ENCODE data around the gene CSNK1G3. TPM values are rescaled to one million over a fixed set of nuclear protein-coding genes. Genes with fewer than 3 reads are reported as not detected.
"Not testable (repeated sequence)": the region's sequence is repeated elsewhere in the genome, so short reads cannot be mapped to it uniquely, and the experiment has no call there.

Gene CSNK1G3
- total RNA-seq, 1 donor from 2014 or later, result 82.7 TPM

DNA sequence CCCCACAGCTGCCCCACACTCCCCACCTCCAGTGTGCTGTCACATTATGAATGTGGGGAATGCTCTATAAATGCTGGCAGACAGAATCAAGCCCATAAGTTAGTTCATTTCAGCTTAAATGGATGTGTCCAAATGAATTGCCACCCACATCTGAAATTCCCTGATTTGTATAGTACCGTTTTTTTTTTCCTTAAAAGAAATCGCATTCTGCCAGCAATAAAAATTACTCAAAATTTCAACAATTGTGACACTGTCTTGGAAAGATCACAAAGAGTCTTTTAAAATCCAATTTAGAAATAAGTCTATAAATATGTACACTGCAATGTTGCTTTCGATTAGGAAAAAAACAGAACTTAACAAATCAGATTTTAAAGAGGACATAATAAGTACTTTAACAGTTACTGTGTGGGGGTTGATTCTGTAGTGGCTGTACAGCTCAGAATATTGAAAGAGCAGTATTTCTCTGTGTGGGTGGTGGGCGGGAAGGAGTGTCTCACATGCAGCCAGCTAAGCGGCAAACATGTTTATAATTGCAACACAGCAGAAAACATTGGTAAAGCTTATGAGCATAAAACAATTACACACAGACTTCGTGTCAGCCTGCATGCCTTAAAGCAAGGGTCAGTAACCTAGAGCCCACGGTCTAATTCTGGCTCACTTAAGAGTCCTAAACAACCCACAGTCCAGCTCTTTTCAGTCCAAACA, 24.9 kb upstream of the CSNK1G3 start:
- intact Hi-C loops (cut with micrococcal nuclease), result no loop called here
- Mint-ChIP-seq H3K9me3 (no peaks in the 10 kb centered on the region), H3K27me3 (peaks cover 20% of the 10 kb centered on the region), H3K4me3 (no peak overlapping the region), H3K36me3 (ENCODE audit: low read depth) (no peaks in the 10 kb centered on the region), H3K27ac (no peak overlapping the region), H3K4me1 (no peaks in the 10 kb centered on the region)
- ChIA-PET CTCF (no interaction called here), POLR2A (no interaction called here)
- DNase-seq, result no peak
- TF ChIP-seq, protein P1, sequence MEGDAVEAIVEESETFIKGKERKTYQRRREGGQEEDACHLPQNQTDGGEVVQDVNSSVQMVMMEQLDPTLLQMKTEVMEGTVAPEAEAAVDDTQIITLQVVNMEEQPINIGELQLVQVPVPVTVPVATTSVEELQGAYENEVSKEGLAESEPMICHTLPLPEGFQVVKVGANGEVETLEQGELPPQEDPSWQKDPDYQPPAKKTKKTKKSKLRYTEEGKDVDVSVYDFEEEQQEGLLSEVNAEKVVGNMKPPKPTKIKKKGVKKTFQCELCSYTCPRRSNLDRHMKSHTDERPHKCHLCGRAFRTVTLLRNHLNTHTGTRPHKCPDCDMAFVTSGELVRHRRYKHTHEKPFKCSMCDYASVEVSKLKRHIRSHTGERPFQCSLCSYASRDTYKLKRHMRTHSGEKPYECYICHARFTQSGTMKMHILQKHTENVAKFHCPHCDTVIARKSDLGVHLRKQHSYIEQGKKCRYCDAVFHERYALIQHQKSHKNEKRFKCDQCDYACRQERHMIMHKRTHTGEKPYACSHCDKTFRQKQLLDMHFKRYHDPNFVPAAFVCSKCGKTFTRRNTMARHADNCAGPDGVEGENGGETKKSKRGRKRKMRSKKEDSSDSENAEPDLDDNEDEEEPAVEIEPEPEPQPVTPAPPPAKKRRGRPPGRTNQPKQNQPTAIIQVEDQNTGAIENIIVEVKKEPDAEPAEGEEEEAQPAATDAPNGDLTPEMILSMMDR (IDR thresholded peaks at IDR 0.05), result no peak
- ATAC-seq (ENCODE audit: low read depth), result no peak

DNA sequence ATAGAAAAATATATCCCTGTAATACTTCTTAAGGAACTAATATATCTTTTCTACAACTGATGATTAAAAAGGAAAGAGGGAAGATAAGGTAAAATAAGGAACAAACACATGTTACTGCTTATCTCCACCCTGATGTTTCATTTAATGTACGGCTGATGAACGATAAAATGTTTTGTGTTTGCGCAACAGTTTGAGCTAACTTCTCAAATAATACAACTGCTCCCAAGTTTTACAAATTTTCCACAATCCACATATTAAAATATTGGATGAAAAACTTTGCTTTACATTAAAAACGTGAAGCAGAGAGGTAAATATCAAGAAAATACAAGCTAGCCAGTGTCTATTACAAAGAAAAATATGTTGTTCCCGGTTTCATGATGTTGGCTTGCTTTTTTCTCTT, 21.0 kb upstream of the CSNK1G3 start:
- no peak for ATAC-seq (ENCODE audit: low read depth)
- ChIA-PET POLR2A (no interaction called here), CTCF (no interaction called here)
- H3K36me3 Mint-ChIP-seq (ENCODE audit: low read depth), result no peaks in the 10 kb centered on the region
- H3K4me3 Mint-ChIP-seq, result no peak overlapping the region
- intact Hi-C loops (cut with micrococcal nuclease), result no loop called here
- TF ChIP-seq, protein P1 (IDR thresholded peaks at IDR 0.05), result no peak
- no peak for DNase-seq
- no peak overlapping the region for H3K27ac Mint-ChIP-seq
- H3K4me1 Mint-ChIP-seq, result no peaks in the 10 kb centered on the region
- H3K27me3 Mint-ChIP-seq, result peaks cover 18% of the 10 kb centered on the region
- no peaks in the 10 kb centered on the region for H3K9me3 Mint-ChIP-seq

DNA sequence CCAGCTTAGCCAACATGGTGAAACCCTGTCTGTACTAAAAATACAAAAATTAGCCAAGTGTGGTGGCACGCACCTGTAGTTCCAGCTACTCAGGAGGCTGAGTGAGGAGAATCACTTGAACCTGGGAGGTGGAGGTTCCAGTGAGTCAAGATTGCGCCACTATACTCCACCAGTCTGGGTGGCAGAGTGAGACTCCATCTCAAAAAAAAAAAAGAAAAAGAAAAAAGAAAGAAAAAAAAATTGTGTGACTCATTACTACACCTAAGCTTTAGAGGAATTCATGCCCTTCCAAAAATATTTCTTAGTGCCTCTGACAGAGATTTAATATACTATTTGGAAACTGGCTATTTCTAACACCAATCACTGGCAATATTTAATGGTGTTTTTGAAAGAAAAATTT, 16.8 kb upstream of the CSNK1G3 start:
- H3K27me3 Mint-ChIP-seq; H3K4me3 Mint-ChIP-seq; DNase-seq; intact Hi-C loops (cut with micrococcal nuclease); ATAC-seq (ENCODE audit: low read depth); H3K36me3 Mint-ChIP-seq (ENCODE audit: low read depth); H3K4me1 Mint-ChIP-seq; H3K27ac Mint-ChIP-seq; H3K9me3 Mint-ChIP-seq; POLR2A ChIA-PET: not testable (repeated sequence)
- CTCF ChIA-PET, result interaction anchor here (0.6 kb wide), 1 partner anchor 420 kb away, joined by 3 read pairs; no protein-coding TSS in a partner anchor

DNA sequence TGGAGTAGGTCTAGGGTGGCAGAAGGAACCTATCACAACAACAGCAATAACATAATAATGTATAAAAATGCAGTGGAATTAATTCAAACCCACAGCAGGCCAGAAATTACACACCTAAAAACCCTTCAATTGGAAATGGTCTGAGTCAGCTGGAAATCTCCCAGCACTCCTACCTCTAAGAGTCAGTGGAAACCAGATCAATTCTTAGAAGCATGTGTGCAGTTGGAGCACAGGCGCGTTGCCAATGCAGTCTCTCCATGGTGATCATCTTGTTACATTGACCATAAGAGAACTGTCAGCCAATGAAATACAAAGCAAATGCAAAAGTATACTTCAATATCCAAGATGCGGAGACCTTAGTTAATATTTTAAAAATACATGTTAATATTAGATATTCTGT, 15.1 kb upstream of the CSNK1G3 start:
- no peaks in the 10 kb centered on the region for H3K4me1 Mint-ChIP-seq
- CTCF ChIA-PET, result no interaction called here
- POLR2A ChIA-PET, result no interaction called here

DNA sequence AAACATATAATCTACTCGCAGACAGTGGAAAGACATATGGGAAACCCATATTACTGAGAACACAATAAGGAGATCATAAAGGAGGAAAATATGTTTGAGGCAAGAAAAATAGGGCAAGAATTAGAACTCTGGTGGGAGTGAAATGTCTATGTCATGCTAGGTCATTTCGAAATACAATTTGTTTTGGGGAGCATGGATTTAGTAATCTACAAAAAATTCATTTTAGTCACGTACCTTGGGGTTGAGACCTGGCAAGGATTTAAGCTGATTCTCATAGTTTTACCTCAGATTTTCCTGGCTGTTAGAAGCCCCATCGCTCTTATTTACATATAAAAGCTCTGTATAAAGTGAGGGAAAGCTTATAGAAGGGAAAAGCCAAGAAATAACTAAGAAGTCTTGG, 11.5 kb upstream of the CSNK1G3 start:
- Mint-ChIP-seq H3K4me3 (no peak overlapping the region), H3K9me3 (no peaks in the 10 kb centered on the region), H3K4me1 (no peaks in the 10 kb centered on the region), H3K27ac (no peak overlapping the region), H3K27me3 (peaks cover 2% of the 10 kb centered on the region), H3K36me3 (ENCODE audit: low read depth) (no peaks in the 10 kb centered on the region)
- CTCF ChIA-PET, result no interaction called here
- POLR2A ChIA-PET, result no interaction called here
- ATAC-seq (ENCODE audit: low read depth) (no peak), DNase-seq (no peak)
- TF ChIP-seq, protein P1 (IDR thresholded peaks at IDR 0.05), result no peak
- intact Hi-C loops (cut with micrococcal nuclease), result no loop called here

More for the DNA sequence above, 15.1 kb upstream of the CSNK1G3 start:
- DNase-seq (no peak), ATAC-seq (ENCODE audit: low read depth) (no peak)
- Mint-ChIP-seq H3K27ac (no peak overlapping the region), H3K4me3 (no peak overlapping the region), H3K27me3 (peaks cover 2% of the 10 kb centered on the region), H3K36me3 (ENCODE audit: low read depth) (no peaks in the 10 kb centered on the region), H3K9me3 (no peaks in the 10 kb centered on the region)
- TF ChIP-seq, protein P1 (IDR thresholded peaks at IDR 0.05), result no peak
- intact Hi-C loops (cut with micrococcal nuclease), result no loop called here

DNA sequence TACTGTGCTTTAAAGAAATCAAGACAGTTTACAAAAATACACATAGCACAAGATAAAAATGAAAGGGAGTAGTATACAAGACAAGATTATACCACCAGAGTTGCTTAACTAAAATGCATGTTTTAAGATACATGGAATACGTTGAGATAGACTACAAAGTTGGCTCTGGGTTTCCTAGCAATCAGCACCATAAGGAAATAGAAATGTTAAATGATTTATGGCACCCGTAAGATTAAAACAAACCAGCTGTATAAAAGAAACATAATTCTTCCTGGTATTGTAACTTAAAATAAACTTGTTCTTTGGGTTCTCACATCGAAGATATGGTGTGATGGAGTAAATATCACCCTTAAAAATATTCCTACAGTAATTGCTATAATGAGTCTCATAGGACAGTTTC, 9.9 kb upstream of the CSNK1G3 start:
- H3K4me1 Mint-ChIP-seq, result no peaks in the 10 kb centered on the region
- TF ChIP-seq, protein P1 (IDR thresholded peaks at IDR 0.05), result no peak
- no peak overlapping the region for H3K4me3 Mint-ChIP-seq
- intact Hi-C loops (cut with micrococcal nuclease), result no loop called here
- no peaks in the 10 kb centered on the region for H3K9me3 Mint-ChIP-seq
- CTCF ChIA-PET, result no interaction called here
- ATAC-seq (ENCODE audit: low read depth), result no peak
- no peaks in the 10 kb centered on the region for H3K36me3 Mint-ChIP-seq (ENCODE audit: low read depth)
- POLR2A ChIA-PET, result no interaction called here
- H3K27me3 Mint-ChIP-seq, result peaks cover 2% of the 10 kb centered on the region
- no peak overlapping the region for H3K27ac Mint-ChIP-seq
- no peak for DNase-seq
